GM19395 (cell line): ENCODE measurements around the gene RNF217.
"Not testable (repeated sequence)": the region's sequence is repeated elsewhere in the genome, so short reads cannot be mapped to it uniquely, and the experiment has no call there.

Experiments
- ATAC-seq: cut with Tn5 transposase; IDR thresholded peaks from one replicate; pipeline ENCODE4 v1.9.1; 2021; ENCODE audit warnings: mild to moderate bottlenecking, moderate library complexity; ENCODE audit not compliant: unreplicated experiment

The RNF217 gene

DNA sequence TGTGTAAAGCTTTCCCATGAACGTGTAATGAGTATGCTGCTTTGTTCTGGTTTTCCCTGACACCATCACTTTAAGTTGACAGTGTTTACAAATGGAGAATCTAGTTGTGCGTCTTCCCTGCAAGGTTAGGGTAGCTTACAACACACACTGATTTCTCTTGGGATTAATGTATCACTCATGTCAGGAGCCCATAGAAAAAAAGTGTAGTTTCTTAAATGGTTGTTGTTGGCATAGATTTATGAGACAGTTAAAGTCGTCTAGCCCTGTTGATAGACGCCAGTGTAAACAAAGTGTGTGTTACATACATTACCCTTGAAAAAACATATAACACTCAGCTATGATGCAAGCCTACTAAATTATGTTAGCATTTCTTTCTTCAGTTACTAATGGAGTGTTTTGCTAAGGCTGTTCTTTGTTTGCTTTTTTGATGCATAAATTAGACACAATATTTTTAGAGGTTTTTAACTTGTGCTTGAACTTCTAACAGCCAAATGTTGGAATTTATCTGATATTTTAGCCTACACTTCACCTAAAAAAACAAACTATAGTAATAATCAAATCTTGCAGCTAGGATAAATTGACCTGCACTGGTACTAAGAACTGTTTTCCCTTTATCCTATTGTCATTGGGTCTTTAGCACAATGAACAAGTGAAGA is 88.6 kb downstream of the RNF217 start:
- ATAC-seq: no peak

DNA sequence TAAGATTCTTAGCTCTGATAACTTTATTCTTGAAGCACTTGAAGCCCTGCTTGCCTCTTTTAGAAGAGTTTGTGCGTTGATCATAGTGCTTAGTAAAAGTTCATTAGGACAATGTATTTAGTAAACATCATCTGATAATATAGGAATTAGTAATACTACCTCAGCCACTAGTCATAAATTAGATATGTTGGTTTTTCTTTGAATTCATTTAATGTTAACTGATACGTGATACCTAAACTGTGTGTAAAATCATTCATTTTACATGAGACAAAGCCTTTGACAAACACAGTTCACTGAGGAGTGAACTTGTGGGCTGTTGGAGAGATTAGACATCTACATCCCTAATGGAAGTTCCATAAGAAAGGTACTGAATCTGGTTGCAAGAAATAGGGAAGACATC is 91.6 kb downstream of the RNF217 start:
- no peak for ATAC-seq

DNA sequence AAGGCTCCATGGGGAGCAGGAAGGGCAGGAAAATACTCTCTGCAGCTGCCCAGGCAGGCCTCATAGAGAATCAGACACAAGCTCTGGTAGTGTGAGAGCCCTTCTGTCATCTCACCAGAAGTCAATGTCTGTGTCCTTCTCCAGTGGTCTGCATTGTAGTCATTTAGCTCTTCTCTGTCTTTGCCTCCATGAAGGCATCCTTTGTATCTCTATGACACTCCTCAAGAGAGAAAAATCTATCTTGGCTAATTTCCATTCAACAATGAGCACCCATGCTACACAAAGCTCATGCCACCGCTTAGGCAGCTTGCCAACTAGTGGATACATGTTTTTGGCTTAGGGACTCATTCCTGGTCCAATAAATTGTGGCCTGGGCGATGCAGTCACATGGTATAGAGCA is 92.1 kb downstream of the RNF217 start:
- no peak for ATAC-seq

DNA sequence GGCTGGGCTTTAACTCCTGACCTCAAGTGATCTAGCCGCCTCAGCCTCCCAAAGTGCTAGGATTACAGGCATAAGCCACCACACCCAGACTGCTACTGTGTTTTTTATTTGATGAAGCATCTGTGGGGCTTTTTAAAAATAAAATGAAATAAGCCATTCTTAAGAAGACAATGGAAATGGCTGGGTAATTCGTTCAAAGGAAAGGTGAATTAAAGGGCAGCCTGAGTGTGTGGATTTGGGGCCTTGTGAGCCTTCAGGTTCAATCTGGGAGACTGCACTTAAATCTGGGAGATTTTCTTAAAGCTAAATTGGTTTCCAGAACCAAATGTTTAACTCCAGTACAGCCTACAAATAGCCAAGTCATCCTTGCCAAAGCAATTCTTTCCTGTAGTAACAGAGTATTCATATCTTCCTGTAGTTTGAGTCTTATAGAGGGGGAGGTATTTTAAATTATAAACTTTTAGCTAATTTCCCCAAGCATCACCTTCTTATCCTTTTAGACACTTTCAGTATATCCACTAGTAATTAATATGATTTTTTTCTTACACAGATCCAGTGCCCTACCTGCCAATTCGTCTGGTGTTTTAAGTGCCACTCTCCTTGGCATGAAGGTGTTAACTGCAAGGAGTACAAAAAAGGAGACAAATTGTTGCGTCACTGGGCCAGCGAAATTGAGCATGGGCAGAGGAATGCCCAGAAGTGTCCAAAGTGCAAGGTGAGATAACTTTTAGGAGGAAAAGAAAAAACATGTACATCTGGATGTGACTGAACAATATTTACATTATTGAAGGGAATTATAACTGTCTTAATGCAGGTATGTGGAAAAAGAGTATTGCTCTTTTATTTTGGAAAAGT is 95.4 kb downstream of the RNF217 start:
- no peak for ATAC-seq

DNA sequence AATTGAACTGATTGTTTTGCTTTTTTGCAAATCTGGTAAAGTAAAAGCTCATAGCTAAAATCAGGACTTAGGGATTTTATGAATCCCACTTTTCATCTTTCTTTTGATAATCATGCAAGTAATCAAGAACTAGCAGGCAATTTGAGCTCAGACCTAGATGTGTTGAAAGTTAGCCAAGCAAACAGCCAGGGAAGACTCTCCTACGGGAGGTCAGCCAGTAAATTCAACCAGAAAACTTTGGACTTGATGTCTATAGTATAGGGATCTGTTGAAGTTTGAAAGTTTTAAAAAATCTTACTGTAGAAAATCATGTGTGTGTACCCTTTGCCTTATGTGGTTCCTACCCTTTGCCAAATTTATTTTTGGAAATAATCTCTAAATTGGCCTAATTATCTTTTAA is 96.3 kb downstream of the RNF217 start:
- no peak for ATAC-seq

DNA sequence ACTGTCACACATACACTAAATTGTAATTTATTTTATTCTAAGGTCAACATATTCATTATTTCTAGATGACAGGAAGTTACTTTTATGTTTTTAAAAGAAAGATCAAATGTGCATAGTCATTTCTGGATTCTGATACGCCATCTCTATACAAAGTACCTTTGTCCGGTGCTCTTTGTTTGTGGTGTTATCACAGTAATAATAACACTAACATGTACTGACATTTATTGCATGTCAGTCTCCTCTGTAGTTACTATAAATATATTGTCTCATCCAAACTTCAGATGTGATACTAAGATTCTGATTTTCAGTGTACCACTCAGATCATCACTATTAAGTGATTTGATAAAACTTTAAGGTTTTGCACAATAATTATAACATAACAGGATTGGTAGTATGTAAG is 101.1 kb downstream of the RNF217 start:
- no peak for ATAC-seq

DNA sequence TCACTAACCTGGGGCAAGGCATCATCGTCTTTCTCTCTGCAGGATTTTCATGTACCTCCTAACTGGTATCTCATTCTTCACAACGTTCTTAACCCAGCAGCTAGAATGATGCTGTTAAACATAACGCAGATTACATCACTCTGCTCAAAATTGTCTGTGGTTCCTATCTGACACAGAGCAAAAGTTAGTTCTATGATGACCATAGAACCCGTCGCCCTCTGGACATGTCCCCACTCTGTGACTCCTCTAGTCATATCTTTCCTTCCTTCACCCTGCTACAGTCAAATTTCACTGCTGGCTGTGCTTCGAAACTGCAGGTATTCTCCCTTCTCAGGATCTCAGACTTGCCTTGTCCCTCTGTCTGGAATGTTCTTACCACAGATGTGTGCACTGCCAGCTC is 103.9 kb downstream of the RNF217 start:
- no peak for ATAC-seq

DNA sequence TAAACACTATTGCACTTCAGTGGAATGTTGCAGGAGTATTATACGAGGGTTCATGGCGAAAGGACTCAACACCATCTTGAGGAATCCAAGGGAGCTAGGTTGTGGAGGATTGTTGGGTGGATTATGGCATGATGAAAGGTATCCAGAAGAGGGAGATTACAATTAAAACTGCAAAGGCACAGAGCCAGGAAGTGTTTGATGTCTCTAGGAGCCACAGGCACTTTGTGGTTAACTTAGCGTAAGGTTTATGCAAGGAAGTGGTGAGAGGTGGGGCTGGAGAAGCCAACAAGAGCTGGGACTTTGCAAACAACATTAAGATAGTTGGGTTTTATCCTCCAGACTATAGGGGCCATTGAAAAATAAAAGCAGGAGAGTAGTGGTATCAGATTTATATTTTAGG is 104.7 kb downstream of the RNF217 start:
- no peak for ATAC-seq

DNA sequence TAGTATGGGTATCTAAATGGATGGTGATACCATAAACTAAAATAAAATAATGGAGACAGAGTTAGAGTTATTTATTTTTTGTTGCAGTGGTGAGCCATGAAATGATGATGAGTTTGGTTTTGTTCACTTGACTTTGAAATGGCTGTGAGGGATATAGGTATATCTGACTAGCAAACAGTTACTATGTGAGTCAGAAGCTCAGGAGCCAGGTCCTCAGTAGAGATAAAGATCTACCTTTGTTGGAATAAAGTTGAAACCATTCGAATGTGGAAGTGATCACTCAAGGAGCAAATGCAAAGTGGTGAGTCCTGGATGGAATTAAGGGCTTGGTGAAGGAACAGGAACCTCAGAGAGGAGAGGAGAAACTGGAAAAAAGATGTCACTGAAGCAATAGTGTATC is 105.3 kb downstream of the RNF217 start:
- ATAC-seq: no peak

DNA sequence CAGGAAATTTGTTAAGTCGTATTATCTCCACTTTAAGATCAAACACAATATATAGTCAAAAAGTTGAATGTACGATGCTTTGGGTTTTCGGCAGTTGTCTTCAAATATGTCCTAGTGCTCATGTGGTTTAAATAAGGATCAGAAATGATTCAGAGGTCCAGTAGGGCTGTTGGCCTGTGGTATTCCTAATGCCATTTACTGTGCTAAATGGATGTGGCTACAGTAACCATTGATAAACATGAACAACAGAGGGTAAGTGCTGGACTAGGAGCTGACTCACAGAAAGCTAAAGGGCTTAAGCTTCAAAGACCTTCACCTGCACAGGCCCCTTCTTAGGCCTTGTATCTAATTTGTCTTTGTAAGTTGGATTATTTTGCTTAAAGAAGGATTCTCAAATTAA is 110.8 kb downstream of the RNF217 start:
- no peak for ATAC-seq

DNA sequence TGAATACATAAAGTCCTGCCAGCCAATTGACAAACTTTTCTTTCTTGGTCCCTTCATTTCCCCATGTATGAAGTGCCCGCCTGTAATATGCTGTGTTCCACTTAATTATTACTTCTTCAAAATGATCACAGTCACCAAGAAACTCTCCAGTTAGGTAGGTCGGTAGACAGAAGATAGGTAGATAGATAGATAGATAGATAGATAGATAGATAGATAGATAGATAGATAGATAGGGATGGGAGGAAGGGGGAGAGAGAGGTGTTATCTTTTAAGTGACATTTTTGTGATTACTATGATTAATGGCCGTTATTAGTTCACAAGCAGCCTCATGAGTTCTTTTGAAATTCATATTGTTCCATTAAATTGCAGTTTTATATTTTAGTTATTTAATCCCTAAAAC is 111.9 kb downstream of the RNF217 start:
- no peak for ATAC-seq

DNA sequence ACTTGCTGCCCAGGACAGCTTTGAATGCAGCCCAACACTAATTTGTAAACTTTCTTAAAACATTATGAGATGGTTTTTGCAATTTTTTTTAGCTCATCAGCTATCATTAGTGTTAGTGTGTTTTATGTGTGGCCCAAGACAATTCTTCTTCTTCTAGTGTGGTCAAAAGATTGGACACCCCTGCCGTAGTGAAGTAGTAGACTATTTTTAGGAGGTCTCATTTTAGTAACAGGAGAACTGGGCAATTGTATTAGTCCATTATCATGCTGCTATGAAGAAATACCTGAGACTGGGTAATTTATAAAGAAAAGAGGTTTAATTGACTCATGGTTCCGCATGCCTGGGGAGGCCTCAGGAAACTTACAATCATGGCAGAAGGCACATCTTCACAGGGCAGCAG is 112.8 kb downstream of the RNF217 start:
- not testable (repeated sequence) for ATAC-seq

DNA sequence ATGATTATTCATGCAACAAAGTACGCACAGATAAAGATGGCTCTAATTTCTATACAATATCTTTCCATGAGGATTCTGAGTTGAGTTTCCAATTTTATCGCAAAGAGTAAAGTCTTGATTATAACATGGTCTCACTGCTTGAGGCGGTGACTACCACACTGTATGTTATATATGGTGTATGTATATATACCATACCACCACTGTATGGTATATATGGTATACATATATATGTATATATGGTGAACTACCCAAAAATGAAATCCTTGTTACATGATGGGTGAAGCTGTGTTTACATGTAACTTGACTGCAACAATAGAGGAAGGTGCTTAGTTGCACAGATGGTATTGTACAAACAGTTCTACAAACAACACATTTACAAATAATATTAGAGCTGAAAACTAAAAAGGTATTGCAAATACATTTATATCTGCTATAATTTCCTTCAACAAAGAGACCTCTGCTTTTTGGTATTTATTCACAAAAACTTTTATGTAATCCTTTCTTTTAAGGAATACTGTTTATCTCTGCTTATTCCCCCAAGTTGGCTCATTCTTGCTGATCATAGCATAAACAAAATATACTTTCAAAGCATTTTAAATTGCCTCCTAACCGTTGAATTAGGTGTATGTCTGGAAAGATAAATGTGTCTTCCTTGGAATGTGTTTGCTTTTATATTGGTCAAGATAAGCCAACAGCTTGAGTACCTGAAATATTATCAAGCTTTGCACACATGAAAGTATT is 113.7 kb downstream of the RNF217 start:
- no peak for ATAC-seq

DNA sequence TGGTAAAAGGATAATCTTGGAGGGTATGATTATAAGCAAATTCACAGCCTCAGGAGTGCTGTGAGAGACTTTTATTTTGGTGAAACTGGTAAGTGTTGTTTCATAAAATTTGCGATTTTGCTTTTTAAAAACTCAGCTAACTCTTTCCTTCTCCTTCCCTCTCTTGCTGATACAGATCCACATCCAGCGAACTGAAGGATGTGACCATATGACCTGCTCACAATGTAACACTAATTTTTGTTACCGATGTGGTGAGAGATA is 114.2 kb downstream of the RNF217 start:
- ATAC-seq: no peak

DNA sequence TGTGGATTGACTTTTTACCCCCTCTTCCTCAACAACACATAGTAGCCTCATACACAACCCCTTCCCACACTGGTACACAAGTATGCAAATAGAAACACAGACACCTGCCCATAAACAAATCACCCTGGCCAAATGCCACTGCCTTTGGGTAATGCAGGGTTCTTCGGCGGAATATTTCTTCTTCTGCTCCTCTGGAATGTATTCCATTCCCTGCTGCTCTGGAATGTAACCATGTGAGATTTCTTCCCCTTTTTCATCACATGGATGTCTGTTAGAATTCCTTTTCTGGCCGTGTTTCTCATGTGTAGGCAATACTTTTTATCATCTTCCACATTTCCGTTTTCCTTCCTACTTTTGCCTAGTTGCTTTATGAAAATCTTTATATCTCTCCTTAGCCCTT is 115.2 kb downstream of the RNF217 start:
- no peak for ATAC-seq

DNA sequence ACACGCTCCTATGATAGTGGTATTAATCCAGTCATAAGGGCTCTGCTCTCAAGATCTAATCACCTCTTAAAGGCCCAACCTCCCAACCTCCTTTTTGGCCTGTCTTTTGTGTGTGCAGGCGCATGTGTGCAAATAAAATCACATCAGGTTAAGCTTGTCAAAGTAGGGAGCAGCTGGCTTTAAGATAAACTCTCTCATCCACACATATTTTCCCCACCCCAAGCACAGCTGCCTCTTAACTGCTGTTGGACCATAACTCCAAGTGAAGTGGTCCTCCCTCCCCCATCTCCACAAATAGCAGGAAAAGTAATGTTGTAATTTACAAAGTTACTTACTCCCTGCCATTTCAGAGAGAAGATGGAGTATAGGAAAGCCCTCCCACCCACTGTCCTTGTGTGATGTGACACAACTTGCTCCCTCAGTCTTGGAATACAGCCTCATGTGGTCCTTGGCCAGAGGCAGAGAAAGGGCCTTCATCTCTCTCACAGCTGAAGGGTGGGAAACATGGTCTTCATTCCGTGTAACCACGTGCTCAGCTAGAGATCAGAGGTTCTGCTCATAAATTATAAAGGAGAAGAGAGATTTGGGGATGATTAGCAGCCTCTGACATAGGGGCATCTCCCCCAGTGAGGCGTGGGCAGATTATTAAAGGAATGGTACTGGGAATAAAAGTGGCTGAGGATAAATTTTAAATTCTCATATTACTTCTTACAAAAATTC is 116.5 kb downstream of the RNF217 start:
- no peak for ATAC-seq

DNA sequence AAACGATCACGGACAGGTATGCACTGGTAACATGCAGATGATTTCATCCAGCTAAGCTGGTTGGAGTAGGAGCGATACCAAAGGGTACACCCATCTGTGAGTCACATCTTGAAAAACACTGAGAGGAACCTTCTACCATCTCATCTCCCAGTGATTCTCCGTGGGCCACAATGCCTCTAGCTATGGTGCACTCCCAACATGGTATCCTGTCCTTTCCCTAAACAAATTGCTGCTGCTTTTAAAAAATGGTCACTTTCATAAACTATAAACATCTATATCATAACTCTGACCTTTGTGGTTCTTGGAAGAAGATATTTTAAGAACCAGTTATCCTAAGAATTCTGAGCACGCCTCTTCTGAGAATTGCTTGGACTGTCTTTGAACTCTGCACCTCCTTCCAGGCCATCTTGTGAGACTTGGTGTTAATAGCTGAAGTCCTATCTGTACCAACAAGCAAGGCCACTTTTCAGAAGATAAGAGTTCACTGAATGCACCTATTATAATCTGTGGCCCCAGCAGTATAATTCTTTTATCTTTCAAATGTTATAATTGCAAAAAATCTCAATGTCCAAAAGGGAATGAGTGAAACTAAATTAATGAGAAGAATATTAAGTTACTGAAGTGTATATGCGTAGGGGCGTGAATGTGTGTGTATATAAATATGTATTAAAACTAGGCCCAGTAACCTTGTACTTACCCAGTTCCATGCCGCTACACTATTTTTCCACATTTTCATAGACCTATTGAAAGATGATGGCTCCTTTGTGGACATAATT is 120.9 kb downstream of the RNF217 start:
- no peak for ATAC-seq

DNA sequence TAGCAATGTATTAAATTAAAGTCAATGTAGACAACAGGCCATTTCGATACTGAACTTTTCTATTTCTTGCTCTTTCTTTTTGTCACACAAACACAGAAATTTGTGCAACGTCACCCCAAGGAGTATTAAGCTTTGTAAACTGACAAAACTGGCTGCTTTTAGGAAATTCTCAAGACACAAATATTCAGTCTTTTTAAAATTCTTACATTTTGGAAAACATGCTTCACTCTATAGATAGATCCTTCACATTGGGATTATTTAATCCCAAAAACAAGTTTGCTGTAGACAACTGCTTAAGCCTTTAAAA is 121.4 kb downstream of the RNF217 start:
- ATAC-seq: no peak

DNA sequence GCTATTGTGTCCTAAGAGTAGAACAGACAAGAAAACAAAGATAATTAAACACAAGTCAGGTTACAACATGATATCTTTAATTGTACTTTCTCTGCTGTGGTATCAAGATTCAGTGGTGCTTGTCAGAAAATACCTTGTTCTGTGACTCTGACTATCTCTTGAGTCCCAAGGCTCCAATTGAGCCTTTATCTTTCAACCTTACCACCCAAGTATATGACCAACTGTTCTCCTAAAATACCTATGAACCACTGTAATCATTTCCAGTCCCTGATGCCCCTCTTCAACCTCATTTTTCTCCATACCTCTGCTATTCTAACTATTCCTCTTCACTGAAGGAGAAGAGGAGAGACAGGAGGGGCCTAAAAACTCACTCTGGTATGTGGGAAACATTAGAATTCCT is 124.5 kb downstream of the RNF217 start:
- no peak for ATAC-seq

DNA sequence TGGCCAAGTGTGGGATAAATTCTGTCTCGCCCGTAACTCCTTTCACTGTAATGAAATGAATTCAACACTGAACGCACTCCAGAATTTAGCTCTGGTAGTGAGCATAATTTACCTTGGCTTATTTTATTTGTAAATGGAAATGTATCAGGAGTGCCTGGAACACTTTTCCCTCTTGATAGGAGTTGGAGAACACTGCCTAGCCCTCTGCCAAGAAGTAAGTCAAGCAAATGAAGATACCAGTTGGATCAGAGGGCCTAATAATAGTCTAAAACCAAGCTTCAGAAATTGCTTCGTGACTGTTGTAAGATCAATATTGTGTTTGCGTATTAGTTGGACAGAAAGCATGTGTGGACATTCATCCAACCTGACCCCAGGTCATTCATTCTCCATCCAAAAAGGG is 126.7 kb downstream of the RNF217 start:
- ATAC-seq: no peak

DNA sequence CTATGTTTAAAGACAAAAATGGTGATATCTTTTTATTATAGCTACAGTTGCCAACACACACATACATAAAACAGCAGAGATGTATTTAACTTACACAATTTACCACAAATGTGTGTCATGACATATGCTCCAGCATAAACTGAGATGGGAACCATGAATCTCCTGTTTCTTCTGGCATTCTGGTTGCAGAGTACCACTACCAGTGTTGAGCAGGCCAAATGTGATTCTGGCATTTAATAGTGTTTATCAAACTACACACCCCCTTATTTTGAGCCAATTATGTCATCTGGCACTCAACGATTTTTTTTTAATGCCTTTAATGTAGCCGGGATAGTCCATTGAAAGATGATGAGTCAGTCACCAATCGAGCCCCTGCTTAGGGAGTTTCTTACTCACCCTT is 132.3 kb downstream of the RNF217 start:
- no peak for ATAC-seq
